ENCODE data around the gene JAG1.

- TF ChIP-seq, protein P1, sequence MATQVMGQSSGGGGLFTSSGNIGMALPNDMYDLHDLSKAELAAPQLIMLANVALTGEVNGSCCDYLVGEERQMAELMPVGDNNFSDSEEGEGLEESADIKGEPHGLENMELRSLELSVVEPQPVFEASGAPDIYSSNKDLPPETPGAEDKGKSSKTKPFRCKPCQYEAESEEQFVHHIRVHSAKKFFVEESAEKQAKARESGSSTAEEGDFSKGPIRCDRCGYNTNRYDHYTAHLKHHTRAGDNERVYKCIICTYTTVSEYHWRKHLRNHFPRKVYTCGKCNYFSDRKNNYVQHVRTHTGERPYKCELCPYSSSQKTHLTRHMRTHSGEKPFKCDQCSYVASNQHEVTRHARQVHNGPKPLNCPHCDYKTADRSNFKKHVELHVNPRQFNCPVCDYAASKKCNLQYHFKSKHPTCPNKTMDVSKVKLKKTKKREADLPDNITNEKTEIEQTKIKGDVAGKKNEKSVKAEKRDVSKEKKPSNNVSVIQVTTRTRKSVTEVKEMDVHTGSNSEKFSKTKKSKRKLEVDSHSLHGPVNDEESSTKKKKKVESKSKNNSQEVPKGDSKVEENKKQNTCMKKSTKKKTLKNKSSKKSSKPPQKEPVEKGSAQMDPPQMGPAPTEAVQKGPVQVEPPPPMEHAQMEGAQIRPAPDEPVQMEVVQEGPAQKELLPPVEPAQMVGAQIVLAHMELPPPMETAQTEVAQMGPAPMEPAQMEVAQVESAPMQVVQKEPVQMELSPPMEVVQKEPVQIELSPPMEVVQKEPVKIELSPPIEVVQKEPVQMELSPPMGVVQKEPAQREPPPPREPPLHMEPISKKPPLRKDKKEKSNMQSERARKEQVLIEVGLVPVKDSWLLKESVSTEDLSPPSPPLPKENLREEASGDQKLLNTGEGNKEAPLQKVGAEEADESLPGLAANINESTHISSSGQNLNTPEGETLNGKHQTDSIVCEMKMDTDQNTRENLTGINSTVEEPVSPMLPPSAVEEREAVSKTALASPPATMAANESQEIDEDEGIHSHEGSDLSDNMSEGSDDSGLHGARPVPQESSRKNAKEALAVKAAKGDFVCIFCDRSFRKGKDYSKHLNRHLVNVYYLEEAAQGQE (IDR thresholded peaks at IDR 0.05; ENCODE audit: borderline replicate concordance) = no peak
- no peak for TF ChIP-seq CTCF (IDR thresholded peaks at IDR 0.05; ENCODE audit: poor library complexity, severe bottlenecking)
- no peak for TF ChIP-seq EP300 (conservative IDR thresholded peaks at IDR 0.05; ENCODE audit: poor library complexity, severe bottlenecking)
- TF ChIP-seq RAD21 (conservative IDR thresholded peaks at IDR 0.05) = no peak
Observed at GRCh38 chr20:10675450-10675848, 1.6 kb upstream of the JAG1 start.

All from neural cell (in vitro differentiated cells).